ENCODE results near the gene CABP1.

Gene CABP1

DNA sequence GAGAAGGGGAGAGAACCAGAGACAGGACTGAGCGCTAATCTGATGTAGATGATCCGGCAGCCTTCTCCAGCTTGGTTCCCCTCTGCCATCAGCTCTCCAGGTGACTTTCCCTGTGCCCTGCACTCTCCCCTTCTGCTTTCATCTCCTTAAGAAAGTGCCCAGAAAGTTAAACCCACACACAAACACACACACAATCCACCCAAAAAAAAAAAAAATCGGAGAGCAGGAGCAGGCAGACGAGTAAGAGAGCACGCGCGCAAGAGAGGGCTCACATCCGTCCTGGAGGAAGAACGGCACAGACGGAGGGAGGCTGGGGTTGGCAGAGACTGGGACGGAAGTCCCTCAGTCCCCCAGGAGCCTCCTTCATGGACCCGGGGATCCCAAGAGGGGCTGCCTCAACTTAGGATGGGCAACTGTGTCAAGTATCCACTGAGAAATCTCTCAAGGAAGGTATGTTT, 9.8 kb downstream of the CABP1 start:
- H3K27ac ChIP-seq (ENCODE audit: low read depth, low read length) = no peak overlapping the region
- H3K27me3 ChIP-seq (ENCODE audit: insufficient read depth, low read length, poor library complexity) = no peaks in the 10 kb centered on the region
- no peak overlapping the region for H4K8ac ChIP-seq (ENCODE audit: low read depth, low read length)
- DNase-seq = no peak
- no peak overlapping the region for H3K9ac ChIP-seq (ENCODE audit: low read length)
- H3K23ac ChIP-seq (ENCODE audit: low read length) = no peak overlapping the region
- H3K4me3 ChIP-seq (ENCODE audit: low read length) = no peak overlapping the region
- no peak overlapping the region for H3K56ac ChIP-seq (ENCODE audit: low read length)
- no peak overlapping the region for H2BK5ac ChIP-seq (ENCODE audit: low read length)
- H4K5ac ChIP-seq (ENCODE audit: low read length) = no peak overlapping the region
- no peak overlapping the region for H2BK120ac ChIP-seq (ENCODE audit: low read depth, low read length)
- no peaks in the 10 kb centered on the region for H3K79me1 ChIP-seq (ENCODE audit: low read length)
- no peak overlapping the region for H2AK5ac ChIP-seq (ENCODE audit: low read length)
- no peak overlapping the region for H2BK15ac ChIP-seq (replicated peaks; ENCODE audit: low read depth)
- no peak overlapping the region for H3K4me2 ChIP-seq (ENCODE audit: low read length)
- H3K36me3 ChIP-seq (ENCODE audit: control insufficient read depth, insufficient read depth, low read length) = no peaks in the 10 kb centered on the region
- H3K18ac ChIP-seq (ENCODE audit: low read length) = no peak overlapping the region
- no peaks in the 10 kb centered on the region for H3K4me1 ChIP-seq (ENCODE audit: control insufficient read depth, low read depth, low read length)
- WGBS (ENCODE audit: extremely low coverage, insufficient coverage, low lambda C conversion rate) = no CpG with 5 or more reads among the region's 12 CpGs
- H3K79me2 ChIP-seq (ENCODE audit: control insufficient read depth, insufficient read depth, low read length) = no peaks in the 10 kb centered on the region
- no peak overlapping the region for H3K4ac ChIP-seq (ENCODE audit: low read depth, low read length)

DNA sequence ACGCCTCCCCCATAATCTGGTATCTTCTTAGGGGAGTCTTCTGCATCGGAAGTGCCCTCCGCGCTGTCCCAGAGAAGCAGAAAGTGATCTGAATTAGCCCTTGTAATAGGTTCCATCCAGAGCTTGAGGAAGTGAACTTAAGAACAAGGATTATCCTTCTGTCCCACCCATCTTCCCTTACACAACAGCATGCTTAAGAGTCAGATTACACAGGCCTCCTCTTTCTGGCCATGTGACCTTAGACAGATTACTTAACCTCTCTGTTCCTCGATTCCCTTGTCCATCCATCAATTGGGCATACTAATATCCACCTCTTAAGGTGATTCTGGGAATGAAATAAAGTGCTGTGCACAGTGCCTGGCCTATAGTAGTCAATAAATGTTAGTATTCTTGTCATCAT, 11.4 kb downstream of the CABP1 start:
- Histone ChIP-seq H3K4me2 (ENCODE audit: low read length) (no peak overlapping the region), H3K9ac (ENCODE audit: low read length) (no peak overlapping the region), H2AK5ac (ENCODE audit: low read length) (no peak overlapping the region), H3K4me1 (ENCODE audit: control insufficient read depth, low read depth, low read length) (no peaks in the 10 kb centered on the region), H2BK120ac (ENCODE audit: low read depth, low read length) (no peak overlapping the region), H4K5ac (ENCODE audit: low read length) (no peak overlapping the region), H4K8ac (ENCODE audit: low read depth, low read length) (no peak overlapping the region), H3K23ac (ENCODE audit: low read length) (no peak overlapping the region), H3K27me3 (ENCODE audit: insufficient read depth, low read length, poor library complexity) (no peaks in the 10 kb centered on the region), H3K18ac (ENCODE audit: low read length) (no peak overlapping the region), H3K56ac (ENCODE audit: low read length) (no peak overlapping the region), H2BK5ac (ENCODE audit: low read length) (no peak overlapping the region), H3K36me3 (ENCODE audit: control insufficient read depth, insufficient read depth, low read length) (no peaks in the 10 kb centered on the region), H3K79me2 (ENCODE audit: control insufficient read depth, insufficient read depth, low read length) (no peaks in the 10 kb centered on the region), H2BK15ac (replicated peaks; ENCODE audit: low read depth) (no peak overlapping the region), H3K79me1 (ENCODE audit: low read length) (no peaks in the 10 kb centered on the region), H3K4me3 (ENCODE audit: low read length) (no peak overlapping the region), H3K4ac (ENCODE audit: low read depth, low read length) (no peak overlapping the region), H3K27ac (ENCODE audit: low read depth, low read length) (no peak overlapping the region)
- no peak for DNase-seq
- WGBS (ENCODE audit: extremely low coverage, insufficient coverage, low lambda C conversion rate) = no CpG with 5 or more reads among the region's 5 CpGs

DNA sequence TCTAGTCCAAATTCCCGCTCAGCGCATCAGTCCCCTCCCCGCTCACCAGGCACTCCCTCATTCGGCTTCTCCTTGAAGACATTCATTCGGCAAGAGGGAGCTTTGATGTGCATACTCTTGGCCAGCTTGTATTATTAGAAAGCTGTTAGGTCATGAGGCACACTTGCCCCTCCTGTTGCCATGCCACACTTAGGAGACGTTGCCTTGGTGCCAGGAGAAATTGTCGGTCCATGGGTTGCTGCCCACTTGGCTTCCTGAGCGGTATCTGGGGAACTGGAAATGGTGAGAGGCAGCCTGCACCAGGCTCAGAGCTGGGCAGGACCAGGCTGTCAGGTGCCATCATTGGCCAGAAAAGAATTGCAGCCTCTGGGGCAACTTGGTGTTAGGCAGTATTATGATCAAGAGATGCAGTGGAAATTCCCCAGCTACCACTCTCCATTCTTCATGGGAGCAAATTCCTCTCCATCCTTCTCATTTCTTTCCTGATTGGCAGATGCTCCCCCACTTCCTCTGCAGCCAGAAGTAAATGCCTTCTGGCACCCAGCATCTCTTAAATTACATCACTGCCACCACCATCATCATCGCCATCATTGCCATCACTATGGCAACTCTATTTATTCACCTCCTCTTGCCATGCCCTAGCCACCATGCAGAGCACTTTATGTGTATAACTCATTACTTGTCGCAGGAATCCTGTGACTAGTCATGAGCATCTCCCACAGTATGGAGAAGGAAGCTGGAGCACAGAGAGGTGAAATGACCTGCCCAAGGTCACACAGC, 12.4 kb downstream of the CABP1 start:
- no peak overlapping the region for H3K4ac ChIP-seq (ENCODE audit: low read depth, low read length)
- H3K79me2 ChIP-seq (ENCODE audit: control insufficient read depth, insufficient read depth, low read length) = no peaks in the 10 kb centered on the region
- no peaks in the 10 kb centered on the region for H3K36me3 ChIP-seq (ENCODE audit: control insufficient read depth, insufficient read depth, low read length)
- no peaks in the 10 kb centered on the region for H3K4me1 ChIP-seq (ENCODE audit: control insufficient read depth, low read depth, low read length)
- H2BK5ac ChIP-seq (ENCODE audit: low read length) = no peak overlapping the region
- H3K79me1 ChIP-seq (ENCODE audit: low read length) = no peaks in the 10 kb centered on the region
- H2AK5ac ChIP-seq (ENCODE audit: low read length) = no peak overlapping the region
- no peak overlapping the region for H3K4me3 ChIP-seq (ENCODE audit: low read length)
- no peak overlapping the region for H3K4me2 ChIP-seq (ENCODE audit: low read length)
- H4K5ac ChIP-seq (ENCODE audit: low read length) = no peak overlapping the region
- no peak overlapping the region for H3K27ac ChIP-seq (ENCODE audit: low read depth, low read length)
- no peaks in the 10 kb centered on the region for H3K27me3 ChIP-seq (ENCODE audit: insufficient read depth, low read length, poor library complexity)
- no peak overlapping the region for H3K9ac ChIP-seq (ENCODE audit: low read length)
- no peak overlapping the region for H2BK15ac ChIP-seq (replicated peaks; ENCODE audit: low read depth)
- no peak for DNase-seq
- no peak overlapping the region for H3K23ac ChIP-seq (ENCODE audit: low read length)
- WGBS (ENCODE audit: extremely low coverage, insufficient coverage, low lambda C conversion rate) = no CpG with 5 or more reads among the region's 10 CpGs
- H2BK120ac ChIP-seq (ENCODE audit: low read depth, low read length) = no peak overlapping the region
- no peak overlapping the region for H3K56ac ChIP-seq (ENCODE audit: low read length)
- H3K18ac ChIP-seq (ENCODE audit: low read length) = no peak overlapping the region
- H4K8ac ChIP-seq (ENCODE audit: low read depth, low read length) = no peak overlapping the region

DNA sequence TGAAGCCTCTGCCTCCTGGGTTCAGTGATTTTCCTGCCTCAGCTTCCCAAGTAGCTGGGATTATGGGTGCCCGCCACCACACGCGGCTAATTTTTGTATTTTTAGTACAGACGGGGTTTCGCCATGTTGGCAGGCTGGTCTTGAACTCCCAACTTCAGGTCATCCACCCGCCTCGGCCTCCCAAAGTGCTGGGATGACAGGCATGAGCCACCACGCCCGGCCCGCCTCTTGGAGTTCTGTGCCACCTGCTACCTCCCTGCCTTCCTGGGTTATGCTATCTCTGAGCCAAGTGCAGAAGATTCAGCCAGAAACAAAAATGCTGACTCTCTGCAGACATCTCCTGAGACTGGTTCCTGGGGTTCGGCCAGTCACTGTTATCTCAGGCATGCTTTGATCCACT, 13.2 kb downstream of the CABP1 start:
- H3K23ac ChIP-seq (ENCODE audit: low read length) = no peak overlapping the region
- H3K36me3 ChIP-seq (ENCODE audit: control insufficient read depth, insufficient read depth, low read length) = no peaks in the 10 kb centered on the region
- H3K4me1 ChIP-seq (ENCODE audit: control insufficient read depth, low read depth, low read length) = no peaks in the 10 kb centered on the region
- no peak overlapping the region for H4K5ac ChIP-seq (ENCODE audit: low read length)
- no peak overlapping the region for H3K56ac ChIP-seq (ENCODE audit: low read length)
- no peak overlapping the region for H3K4ac ChIP-seq (ENCODE audit: low read depth, low read length)
- no CpG with 5 or more reads among the region's 11 CpGs for WGBS (ENCODE audit: extremely low coverage, insufficient coverage, low lambda C conversion rate)
- H2BK5ac ChIP-seq (ENCODE audit: low read length) = no peak overlapping the region
- H3K18ac ChIP-seq (ENCODE audit: low read length) = no peak overlapping the region
- no peaks in the 10 kb centered on the region for H3K27me3 ChIP-seq (ENCODE audit: insufficient read depth, low read length, poor library complexity)
- no peak overlapping the region for H2BK120ac ChIP-seq (ENCODE audit: low read depth, low read length)
- no peak overlapping the region for H3K4me3 ChIP-seq (ENCODE audit: low read length)
- H4K8ac ChIP-seq (ENCODE audit: low read depth, low read length) = no peak overlapping the region
- no peak overlapping the region for H3K4me2 ChIP-seq (ENCODE audit: low read length)
- no peak overlapping the region for H2BK15ac ChIP-seq (replicated peaks; ENCODE audit: low read depth)
- no peaks in the 10 kb centered on the region for H3K79me1 ChIP-seq (ENCODE audit: low read length)
- no peaks in the 10 kb centered on the region for H3K79me2 ChIP-seq (ENCODE audit: control insufficient read depth, insufficient read depth, low read length)
- H2AK5ac ChIP-seq (ENCODE audit: low read length) = no peak overlapping the region
- no peak overlapping the region for H3K9ac ChIP-seq (ENCODE audit: low read length)
- no peak overlapping the region for H3K27ac ChIP-seq (ENCODE audit: low read depth, low read length)
- DNase-seq = no peak

DNA sequence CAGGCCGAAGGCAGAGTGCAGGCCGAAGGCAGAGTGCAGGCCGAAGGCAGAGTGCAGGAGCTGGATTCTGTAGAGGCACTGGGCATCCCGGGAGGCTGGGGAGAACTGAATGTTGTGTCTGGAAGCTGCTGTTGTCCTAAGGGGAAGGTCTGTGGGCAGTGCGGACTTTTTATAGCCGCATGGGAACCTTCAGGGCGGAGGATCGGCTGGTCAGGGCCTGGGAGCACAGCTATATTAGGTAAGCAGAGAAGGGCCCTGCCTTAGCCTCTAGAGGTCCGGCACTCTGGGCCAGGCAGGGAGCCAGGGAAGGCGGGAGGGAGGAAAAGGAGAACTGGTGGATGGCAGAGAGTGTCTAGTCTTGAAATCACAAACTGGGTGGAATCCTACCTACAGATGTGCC, 14.2 kb downstream of the CABP1 start:
- no peak overlapping the region for H3K9ac ChIP-seq (ENCODE audit: low read length)
- no peaks in the 10 kb centered on the region for H3K79me2 ChIP-seq (ENCODE audit: control insufficient read depth, insufficient read depth, low read length)
- no peak overlapping the region for H3K4me3 ChIP-seq (ENCODE audit: low read length)
- no peak overlapping the region for H3K56ac ChIP-seq (ENCODE audit: low read length)
- H3K4me2 ChIP-seq (ENCODE audit: low read length) = no peak overlapping the region
- H3K4ac ChIP-seq (ENCODE audit: low read depth, low read length) = no peak overlapping the region
- H4K5ac ChIP-seq (ENCODE audit: low read length) = no peak overlapping the region
- no peaks in the 10 kb centered on the region for H3K36me3 ChIP-seq (ENCODE audit: control insufficient read depth, insufficient read depth, low read length)
- H3K27ac ChIP-seq (ENCODE audit: low read depth, low read length) = no peak overlapping the region
- no CpG with 5 or more reads among the region's 10 CpGs for WGBS (ENCODE audit: extremely low coverage, insufficient coverage, low lambda C conversion rate)
- no peaks in the 10 kb centered on the region for H3K79me1 ChIP-seq (ENCODE audit: low read length)
- DNase-seq = no peak
- H3K18ac ChIP-seq (ENCODE audit: low read length) = no peak overlapping the region
- no peak overlapping the region for H3K23ac ChIP-seq (ENCODE audit: low read length)
- H2BK120ac ChIP-seq (ENCODE audit: low read depth, low read length) = no peak overlapping the region
- H2BK15ac ChIP-seq (replicated peaks; ENCODE audit: low read depth) = no peak overlapping the region
- no peak overlapping the region for H2BK5ac ChIP-seq (ENCODE audit: low read length)
- no peaks in the 10 kb centered on the region for H3K27me3 ChIP-seq (ENCODE audit: insufficient read depth, low read length, poor library complexity)
- no peaks in the 10 kb centered on the region for H3K4me1 ChIP-seq (ENCODE audit: control insufficient read depth, low read depth, low read length)
- H2AK5ac ChIP-seq (ENCODE audit: low read length) = no peak overlapping the region
- H4K8ac ChIP-seq (ENCODE audit: low read depth, low read length) = no peak overlapping the region

DNA sequence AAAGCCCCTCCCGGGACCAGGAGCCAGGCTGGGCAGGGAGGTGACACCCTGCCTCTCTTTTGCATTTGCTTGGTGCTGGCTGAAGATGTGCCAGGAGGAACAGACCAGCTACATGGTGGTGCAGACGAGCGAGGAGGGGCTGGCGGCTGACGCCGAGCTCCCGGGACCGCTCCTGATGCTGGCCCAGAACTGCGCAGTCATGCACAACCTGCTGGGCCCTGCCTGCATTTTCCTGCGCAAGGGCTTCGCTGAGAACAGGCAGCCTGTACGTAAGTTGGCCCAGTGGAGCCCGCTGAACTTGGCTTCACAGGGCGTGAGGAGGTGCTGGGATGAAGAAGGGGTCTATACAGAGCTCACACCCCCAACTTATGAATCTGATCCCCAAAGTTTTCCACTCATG, 15.6 kb downstream of the CABP1 start:
- Histone ChIP-seq H2BK5ac (ENCODE audit: low read length) (no peak overlapping the region), H3K27me3 (ENCODE audit: insufficient read depth, low read length, poor library complexity) (no peaks in the 10 kb centered on the region), H3K9ac (ENCODE audit: low read length) (no peak overlapping the region), H3K79me1 (ENCODE audit: low read length) (no peaks in the 10 kb centered on the region), H3K23ac (ENCODE audit: low read length) (no peak overlapping the region), H3K56ac (ENCODE audit: low read length) (no peak overlapping the region), H3K4me2 (ENCODE audit: low read length) (no peak overlapping the region), H3K79me2 (ENCODE audit: control insufficient read depth, insufficient read depth, low read length) (no peaks in the 10 kb centered on the region), H3K36me3 (ENCODE audit: control insufficient read depth, insufficient read depth, low read length) (no peaks in the 10 kb centered on the region), H3K4ac (ENCODE audit: low read depth, low read length) (no peak overlapping the region), H3K18ac (ENCODE audit: low read length) (no peak overlapping the region), H2AK5ac (ENCODE audit: low read length) (no peak overlapping the region), H4K8ac (ENCODE audit: low read depth, low read length) (no peak overlapping the region), H3K4me1 (ENCODE audit: control insufficient read depth, low read depth, low read length) (no peaks in the 10 kb centered on the region), H3K4me3 (ENCODE audit: low read length) (no peak overlapping the region), H2BK15ac (replicated peaks; ENCODE audit: low read depth) (no peak overlapping the region), H2BK120ac (ENCODE audit: low read depth, low read length) (no peak overlapping the region), H4K5ac (ENCODE audit: low read length) (no peak overlapping the region), H3K27ac (ENCODE audit: low read depth, low read length) (no peak overlapping the region)
- WGBS (ENCODE audit: extremely low coverage, insufficient coverage, low lambda C conversion rate) = no CpG with 5 or more reads among the region's 14 CpGs
- DNase-seq = no peak
